GM10248 (cell line): Measurements from ENCODE around the gene PLEKHA8.

Source experiments
- CTCF ChIA-PET: fragments of 300-600 bp; sonication (Branson Sonifier 250); formaldehyde crosslinking; extraction: SDS; loops from one replicate; lab custom pipeline; 2021; ENCODE audit warnings: antibody characterized with exemption; lab: Yijun Ruan, JAX
- POLR2A ChIA-PET: fragments of 350-650 bp; sonication (Branson Sonifier 250); formaldehyde crosslinking; extraction: SDS; loops from one replicate; lab custom pipeline; 2020; ENCODE audit warnings: antibody characterized with exemption; lab: Yijun Ruan, JAX
- DNase-seq: peaks from one replicate; pipeline ENCODE4 v3.0.0; 2012; ENCODE audit errors: extremely low spot score
- CTCF ChIP-seq: IDR thresholded peaks from 2 replicates; pipeline ENCODE4 v1.5.1; 2012; ENCODE audit warnings: mild to moderate bottlenecking, low read depth; ENCODE audit errors: extremely low read depth, missing control alignments, control extremely low read depth

Gene PLEKHA8

DNA sequence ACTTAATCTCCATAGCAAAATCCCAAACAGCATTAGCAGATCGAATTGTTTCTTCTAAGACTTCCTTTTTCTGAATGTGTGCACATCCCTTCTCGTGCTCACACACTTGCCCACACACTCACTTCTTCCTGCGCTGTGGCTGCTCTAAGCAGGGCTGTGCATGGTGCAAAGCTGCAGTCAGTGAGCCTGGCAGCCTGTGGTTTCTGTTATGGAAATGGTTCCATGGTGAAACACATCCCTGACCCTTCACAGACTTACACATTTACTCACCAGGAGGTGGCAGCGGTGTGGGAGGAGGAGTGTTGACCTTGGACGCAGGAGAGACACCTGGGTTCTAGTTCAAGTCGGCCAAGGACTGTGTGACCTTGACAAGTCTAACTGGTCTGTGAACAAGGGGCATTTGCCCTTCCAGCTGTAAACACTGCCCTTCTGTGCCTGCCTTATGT, 131.5 kb downstream of the PLEKHA8 start:
- CTCF ChIA-PET: interaction anchor here (1.0 to 1.2 kb wide), 2 partner anchors 13 to 388 kb away, joined by 3 read pairs; no protein-coding TSS in a partner anchor
- POLR2A ChIA-PET: no interaction called here
- TF ChIP-seq CTCF: no peak
- no peak for DNase-seq

DNA sequence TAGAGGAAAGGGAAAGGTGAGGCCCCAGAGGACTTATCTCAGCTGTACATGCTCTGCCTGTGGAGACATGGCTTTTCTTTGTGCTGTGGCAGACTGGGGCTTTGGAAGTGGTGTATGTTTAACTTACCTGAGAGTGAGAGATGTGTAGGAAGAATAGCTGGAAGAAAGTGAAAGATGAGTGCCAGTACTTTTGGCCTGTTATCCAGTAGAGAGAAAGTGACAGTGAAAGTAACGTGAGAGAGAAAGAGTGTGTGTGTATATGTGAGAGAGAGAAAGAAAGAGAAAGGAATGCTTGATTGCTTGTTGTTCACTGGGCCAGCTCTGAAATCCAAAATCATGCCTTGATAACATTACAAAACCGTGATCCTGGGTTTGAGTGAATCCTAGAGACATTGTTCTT, 132.1 kb downstream of the PLEKHA8 start:
- POLR2A ChIA-PET: no interaction called here
- CTCF ChIA-PET: interaction anchor here (1.0 kb wide), 1 partner anchor 387 kb away, joined by 3 read pairs; no protein-coding TSS in a partner anchor
- DNase-seq: no peak
- TF ChIP-seq CTCF: no peak

GRCh38 chr7:30162133-30162532, 133.9 kb downstream of the PLEKHA8 start:
- no peak for DNase-seq
- no peak for TF ChIP-seq CTCF
- ChIA-PET POLR2A (no interaction called here), CTCF (interaction anchor here (1.4 to 2.3 kb wide), 7 partner anchors 11 to 402 kb away, joined by 3 to 6 read pairs (median 4); no protein-coding TSS in a partner anchor)

DNA sequence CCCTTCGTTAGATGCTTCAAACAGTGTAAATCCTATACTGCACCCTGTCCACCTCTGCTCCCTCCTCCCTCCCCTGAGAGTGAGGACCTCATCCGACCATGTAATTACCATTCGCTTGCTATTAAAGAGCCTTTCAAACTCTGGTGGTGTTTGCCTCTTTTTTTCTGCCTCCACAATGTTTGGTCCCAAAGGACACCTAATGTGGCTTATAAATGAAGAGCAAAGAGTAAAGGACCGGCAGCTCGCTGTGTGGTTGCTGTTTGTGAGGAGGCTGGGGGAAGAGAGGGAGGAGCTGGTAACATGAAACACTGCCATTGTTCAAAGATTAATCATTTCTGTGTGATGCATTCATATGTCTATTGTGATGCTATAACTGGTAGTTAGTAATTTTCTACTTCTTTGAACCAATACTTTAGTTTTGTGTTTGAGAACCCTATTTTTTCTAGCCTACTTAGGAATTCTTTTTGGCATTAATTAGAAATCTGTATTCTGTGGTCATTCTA, 134.5 kb downstream of the PLEKHA8 start:
- TF ChIP-seq CTCF: no peak
- no peak for DNase-seq
- POLR2A ChIA-PET: no interaction called here
- CTCF ChIA-PET: interaction anchor here (1.4 to 2.5 kb wide), 10 partner anchors 12 to 579 kb away, joined by 3 to 12 read pairs (median 4); no protein-coding TSS in a partner anchor

GRCh38 chr7:30163231-30163894, 135.2 kb downstream of the PLEKHA8 start:
- TF ChIP-seq CTCF: no peak
- POLR2A ChIA-PET: no interaction called here
- DNase-seq: peak; percentile 35
- CTCF ChIA-PET: interaction anchor here (1.4 to 2.5 kb wide), 14 partner anchors 10 to 578 kb away, joined by 3 to 18 read pairs (median 6); no protein-coding TSS in a partner anchor

DNA sequence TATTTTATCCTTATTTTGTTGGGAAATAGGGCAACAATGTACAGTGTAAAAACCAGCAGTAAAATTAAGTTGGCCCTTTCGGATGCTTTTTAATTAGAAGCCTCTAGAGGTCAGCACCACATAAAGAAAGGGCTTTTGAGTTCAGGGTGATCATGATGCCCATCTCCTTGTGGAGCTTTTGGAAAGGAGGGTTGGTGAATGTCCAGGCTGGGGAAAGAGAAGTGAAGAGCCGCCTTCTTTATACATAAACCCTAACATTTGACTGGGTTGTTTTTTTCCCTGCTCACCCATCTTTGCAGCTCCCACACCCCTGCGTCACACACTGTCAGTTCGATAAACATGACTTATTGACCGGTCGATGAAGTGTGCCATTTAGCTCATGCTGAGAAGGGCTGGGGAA, 136.4 kb downstream of the PLEKHA8 start:
- peak; percentile 66 for DNase-seq
- ChIA-PET CTCF (interaction anchor here (0.6 to 2.5 kb wide), 29 partner anchors 9 to 404 kb away, joined by 3 to 18 read pairs (median 5); no protein-coding TSS in a partner anchor), POLR2A (no interaction called here)
- peak; percentile 61 for TF ChIP-seq CTCF
